ENCODE results near the gene TLDC2.
A peak's percentile ranks its signal among the peaks of the same experiment; 100 is the strongest.

GRCh38 chr20:36861875-36862801 is 13.8 kb upstream of the TLDC2 start:
- TF ChIP-seq, protein P1, sequence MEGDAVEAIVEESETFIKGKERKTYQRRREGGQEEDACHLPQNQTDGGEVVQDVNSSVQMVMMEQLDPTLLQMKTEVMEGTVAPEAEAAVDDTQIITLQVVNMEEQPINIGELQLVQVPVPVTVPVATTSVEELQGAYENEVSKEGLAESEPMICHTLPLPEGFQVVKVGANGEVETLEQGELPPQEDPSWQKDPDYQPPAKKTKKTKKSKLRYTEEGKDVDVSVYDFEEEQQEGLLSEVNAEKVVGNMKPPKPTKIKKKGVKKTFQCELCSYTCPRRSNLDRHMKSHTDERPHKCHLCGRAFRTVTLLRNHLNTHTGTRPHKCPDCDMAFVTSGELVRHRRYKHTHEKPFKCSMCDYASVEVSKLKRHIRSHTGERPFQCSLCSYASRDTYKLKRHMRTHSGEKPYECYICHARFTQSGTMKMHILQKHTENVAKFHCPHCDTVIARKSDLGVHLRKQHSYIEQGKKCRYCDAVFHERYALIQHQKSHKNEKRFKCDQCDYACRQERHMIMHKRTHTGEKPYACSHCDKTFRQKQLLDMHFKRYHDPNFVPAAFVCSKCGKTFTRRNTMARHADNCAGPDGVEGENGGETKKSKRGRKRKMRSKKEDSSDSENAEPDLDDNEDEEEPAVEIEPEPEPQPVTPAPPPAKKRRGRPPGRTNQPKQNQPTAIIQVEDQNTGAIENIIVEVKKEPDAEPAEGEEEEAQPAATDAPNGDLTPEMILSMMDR (IDR thresholded peaks at IDR 0.05), result no peak
- TF ChIP-seq POLR2A (IDR thresholded peaks at IDR 0.05), result peak; percentile 65 to 85

Data from uterus (tissue), 2 donors.